ENCODE data around the gene PLCB1.

DNA sequence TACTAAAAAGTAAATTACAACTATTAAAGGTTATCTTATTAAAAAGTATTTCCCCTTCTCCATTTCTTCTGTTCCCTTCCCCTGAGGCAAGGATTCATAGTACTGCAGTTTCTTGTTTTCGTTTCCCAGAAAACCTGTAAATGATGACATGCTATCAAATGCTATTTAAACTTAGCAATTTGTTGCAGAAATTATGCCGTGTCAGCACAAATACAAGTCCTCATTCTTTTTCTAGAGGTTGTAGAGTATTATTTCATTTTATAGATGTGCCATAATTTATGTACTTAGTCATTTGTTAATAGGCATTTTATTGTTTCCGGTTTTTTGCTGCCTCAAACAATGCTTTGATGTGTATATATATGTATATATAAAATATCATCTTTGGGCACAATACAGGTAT, 268.4 kb downstream of the PLCB1 start:
- TF ChIP-seq POLR2A (IDR thresholded peaks at IDR 0.05; ENCODE audit: low read length) (no peak), GATA1 (IDR thresholded peaks at IDR 0.05; ENCODE audit: low read depth, low read length) (no peak)
